Measurements from ENCODE around the gene LCN15.
A peak's percentile ranks its signal among the peaks of the same experiment; 100 is the strongest.

Gene LCN15

GRCh38 chr9:136779808-136780207 lies 15.5 kb upstream of the LCN15 start:
- DNase-seq (ENCODE audit: low read depth, low spot score) = no peak
- no peak overlapping the region for H3K4me3 ChIP-seq (ENCODE audit: insufficient read length, low read depth)
- TF ChIP-seq SUZ12 (IDR thresholded peaks at IDR 0.05; ENCODE audit: extremely low read depth, insufficient read depth, insufficient read length) = no peak
- TF ChIP-seq ZNF274 (IDR thresholded peaks at IDR 0.05; ENCODE audit: low read depth, low read length) = no peak
- TF ChIP-seq YY1 (IDR thresholded peaks at IDR 0.05; ENCODE audit: insufficient read depth, insufficient read length) = no peak
- H3K9me3 ChIP-seq (ENCODE audit: insufficient read depth, low read length) = peaks cover under 1% of the 10 kb centered on the region; the same call in 1 of the 2 replicates
- no peaks in the 10 kb centered on the region for H3K36me3 ChIP-seq (ENCODE audit: insufficient read depth, insufficient read length, low read length)
- no peaks in the 10 kb centered on the region for H3K4me1 ChIP-seq (ENCODE audit: insufficient read depth, insufficient read length)
- no peak overlapping the region for H3K9ac ChIP-seq (ENCODE audit: insufficient read length, low read depth)
- peaks cover 15% of the 10 kb centered on the region for H3K27me3 ChIP-seq (ENCODE audit: insufficient read depth, insufficient read length)

GRCh38 chr9:136777359-136777758 lies 13.0 kb upstream of the LCN15 start:
- Histone ChIP-seq H3K27me3 (ENCODE audit: insufficient read depth, insufficient read length) (peaks cover 15% of the 10 kb centered on the region), H3K4me1 (ENCODE audit: insufficient read depth, insufficient read length) (no peaks in the 10 kb centered on the region), H3K9me3 (ENCODE audit: insufficient read depth, low read length) (peaks cover 21% of the 10 kb centered on the region; the same call in 1 of the 2 replicates), H3K4me3 (ENCODE audit: insufficient read length, low read depth) (no peak overlapping the region), H3K9ac (ENCODE audit: insufficient read length, low read depth) (no peak overlapping the region), H3K36me3 (ENCODE audit: insufficient read depth, insufficient read length, low read length) (no peaks in the 10 kb centered on the region)
- TF ChIP-seq SUZ12 (IDR thresholded peaks at IDR 0.05; ENCODE audit: extremely low read depth, insufficient read depth, insufficient read length) = no peak
- no peak for TF ChIP-seq ZNF274 (IDR thresholded peaks at IDR 0.05; ENCODE audit: low read depth, low read length)
- no peak for TF ChIP-seq YY1 (IDR thresholded peaks at IDR 0.05; ENCODE audit: insufficient read depth, insufficient read length)
- no peak for DNase-seq (ENCODE audit: low read depth, low spot score)

GRCh38 chr9:136776947-136777346 lies 12.6 kb upstream of the LCN15 start:
- Histone ChIP-seq H3K9me3 (ENCODE audit: insufficient read depth, low read length) (peaks cover 21% of the 10 kb centered on the region; the same call in 1 of the 2 replicates), H3K4me1 (ENCODE audit: insufficient read depth, insufficient read length) (no peaks in the 10 kb centered on the region), H3K27me3 (ENCODE audit: insufficient read depth, insufficient read length) (peaks cover 15% of the 10 kb centered on the region), H3K9ac (ENCODE audit: insufficient read length, low read depth) (no peak overlapping the region), H3K4me3 (ENCODE audit: insufficient read length, low read depth) (no peak overlapping the region), H3K36me3 (ENCODE audit: insufficient read depth, insufficient read length, low read length) (no peaks in the 10 kb centered on the region)
- DNase-seq (ENCODE audit: low read depth, low spot score) = no peak
- TF ChIP-seq YY1 (IDR thresholded peaks at IDR 0.05; ENCODE audit: insufficient read depth, insufficient read length) (no peak), ZNF274 (IDR thresholded peaks at IDR 0.05; ENCODE audit: low read depth, low read length) (no peak), SUZ12 (IDR thresholded peaks at IDR 0.05; ENCODE audit: extremely low read depth, insufficient read depth, insufficient read length) (no peak)

GRCh38 chr9:136775191-136775590 lies 10.9 kb upstream of the LCN15 start:
- Histone ChIP-seq H3K9me3 (ENCODE audit: insufficient read depth, low read length) (peaks cover 21% of the 10 kb centered on the region; the same call in 1 of the 2 replicates), H3K4me1 (ENCODE audit: insufficient read depth, insufficient read length) (peaks cover 4% of the 10 kb centered on the region), H3K4me3 (ENCODE audit: insufficient read length, low read depth) (no peak overlapping the region), H3K27me3 (ENCODE audit: insufficient read depth, insufficient read length) (peaks cover 15% of the 10 kb centered on the region), H3K9ac (ENCODE audit: insufficient read length, low read depth) (no peak overlapping the region), H3K36me3 (ENCODE audit: insufficient read depth, insufficient read length, low read length) (no peaks in the 10 kb centered on the region)
- no peak for TF ChIP-seq ZNF274 (IDR thresholded peaks at IDR 0.05; ENCODE audit: low read depth, low read length)
- no peak for DNase-seq (ENCODE audit: low read depth, low spot score)

- Histone ChIP-seq H3K4me3 (ENCODE audit: insufficient read length, low read depth) (no peak overlapping the region), H3K9me3 (ENCODE audit: insufficient read depth, low read length) (peaks cover 21% of the 10 kb centered on the region; the same call in 1 of the 2 replicates), H3K27me3 (ENCODE audit: insufficient read depth, insufficient read length) (peaks cover 15% of the 10 kb centered on the region), H3K4me1 (ENCODE audit: insufficient read depth, insufficient read length) (peaks cover 4% of the 10 kb centered on the region), H3K9ac (ENCODE audit: insufficient read length, low read depth) (no peak overlapping the region), H3K36me3 (ENCODE audit: insufficient read depth, insufficient read length, low read length) (no peaks in the 10 kb centered on the region)
- TF ChIP-seq ZNF274 (IDR thresholded peaks at IDR 0.05; ENCODE audit: low read depth, low read length) (no peak), SUZ12 (IDR thresholded peaks at IDR 0.05; ENCODE audit: extremely low read depth, insufficient read depth, insufficient read length) (no peak), YY1 (IDR thresholded peaks at IDR 0.05; ENCODE audit: insufficient read depth, insufficient read length) (no peak)
- no peak for DNase-seq (ENCODE audit: low read depth, low spot score)
Measured at GRCh38 chr9:136774416-136775045, 10.2 kb upstream of the LCN15 start.

GRCh38 chr9:136773386-136774044 lies 9.2 kb upstream of the LCN15 start:
- DNase-seq (ENCODE audit: low read depth, low spot score) = peak; percentile 70

GRCh38 chr9:136771907-136772415 lies 7.6 kb upstream of the LCN15 start:
- Histone ChIP-seq H3K4me3 (ENCODE audit: insufficient read length, low read depth) (no peak overlapping the region), H3K4me1 (ENCODE audit: insufficient read depth, insufficient read length) (peaks cover 4% of the 10 kb centered on the region), H3K36me3 (ENCODE audit: insufficient read depth, insufficient read length, low read length) (no peaks in the 10 kb centered on the region), H3K27me3 (ENCODE audit: insufficient read depth, insufficient read length) (peaks cover 8% of the 10 kb centered on the region), H3K9me3 (ENCODE audit: insufficient read depth, low read length) (peaks cover 21% of the 10 kb centered on the region; the same call in 1 of the 2 replicates), H3K9ac (ENCODE audit: insufficient read length, low read depth) (no peak overlapping the region)
- DNase-seq (ENCODE audit: low read depth, low spot score) = no peak
- TF ChIP-seq YY1 (IDR thresholded peaks at IDR 0.05; ENCODE audit: insufficient read depth, insufficient read length) = no peak

More at GRCh38 chr9:136773386-136774044, 9.2 kb upstream of the LCN15 start:
- no peak overlapping the region for H3K9ac ChIP-seq (ENCODE audit: insufficient read length, low read depth)
- H3K36me3 ChIP-seq (ENCODE audit: insufficient read depth, insufficient read length, low read length) = no peaks in the 10 kb centered on the region
- peaks cover 21% of the 10 kb centered on the region; the same call in 1 of the 2 replicates for H3K9me3 ChIP-seq (ENCODE audit: insufficient read depth, low read length)
- peaks cover 4% of the 10 kb centered on the region for H3K4me1 ChIP-seq (ENCODE audit: insufficient read depth, insufficient read length)
- H3K4me3 ChIP-seq (ENCODE audit: insufficient read length, low read depth) = no peak overlapping the region
- TF ChIP-seq YY1 (IDR thresholded peaks at IDR 0.05; ENCODE audit: insufficient read depth, insufficient read length) (peak; percentile 39), ZNF274 (IDR thresholded peaks at IDR 0.05; ENCODE audit: low read depth, low read length) (no peak), SUZ12 (IDR thresholded peaks at IDR 0.05; ENCODE audit: extremely low read depth, insufficient read depth, insufficient read length) (no peak)
- peaks cover 10% of the 10 kb centered on the region for H3K27me3 ChIP-seq (ENCODE audit: insufficient read depth, insufficient read length)

All from NT2/D1 (cell line).